BJ (cell line): ENCODE measurements around the gene FOXJ3. TPM values are rescaled to one million over a fixed set of nuclear protein-coding genes. Genes with fewer than 3 reads are reported as not detected.

Experiments
- CTCF ChIA-PET: fragments of 350-600 bp; formaldehyde crosslinking; extraction: SDS; loops from one replicate; lab custom pipeline; 2021; ENCODE audit warnings: antibody characterized with exemption, inconsistent platforms; lab: Yijun Ruan, JAX
- POLR2A ChIA-PET: fragments of 300-600 bp; sonication (Branson Sonifier 250); formaldehyde crosslinking; extraction: SDS; loops from one replicate; lab custom pipeline; 2021; ENCODE audit warnings: antibody characterized with exemption; lab: Charles Lee
- DNase-seq: peaks from one replicate; pipeline ENCODE4 v3.0.0-alpha.2; 2011; ENCODE audit warnings: low read depth
- H3K27me3 ChIP-seq: 2 replicates; pipeline ENCODE4 v1.6.0; 2011; ENCODE audit warnings: low read length; ENCODE audit not compliant: control insufficient read depth, insufficient read depth
- H3K36me3 ChIP-seq: 2 replicates; pipeline ENCODE4 v1.5.1; 2011; ENCODE audit warnings: low read length; ENCODE audit not compliant: control insufficient read depth, insufficient read depth
- H3K4me3 ChIP-seq: 2 replicates; pipeline ENCODE4 v1.5.1; 2011; ENCODE audit warnings: low read depth, mild to moderate bottlenecking, control low read depth, low read length
- CTCF ChIP-seq: IDR thresholded peaks from 2 replicates; pipeline ENCODE4 v1.5.1; 2011; ENCODE audit warnings: low read depth, mild to moderate bottlenecking, control low read depth, inconsistent platforms, low read length, moderate library complexity; ENCODE audit not compliant: insufficient read depth
- polyA plus RNA-seq: library from polyadenylated mRNA; depleted of rRNA; stranded (reverse); fragments of >200 nt; gene quantifications from 2 replicates; pipeline ENCODE4 v1.2.3, GENCODE V29; 2011

FOXJ3 gene
- polyA plus RNA-seq, 1 experiment, result 22.9 TPM

- H3K27me3 ChIP-seq, result no peaks in the 10 kb centered on the region
- no peak for TF ChIP-seq CTCF
- H3K36me3 ChIP-seq, result peaks cover 2% of the 10 kb centered on the region
- H3K4me3 ChIP-seq, result no peak overlapping the region
- CTCF ChIA-PET, result interaction anchor here (0.6 kb wide), 1 partner anchor 10 kb away, joined by 3 read pairs; no protein-coding TSS in a partner anchor
- no peak for DNase-seq
- POLR2A ChIA-PET, result no interaction called here
These were observed 151.7 kb downstream of the FOXJ3 start for GRCh38 chr1:42183210-42183956.

- no peak overlapping the region for H3K4me3 ChIP-seq
- peaks cover 2% of the 10 kb centered on the region for H3K36me3 ChIP-seq
- DNase-seq, result no peak
- POLR2A ChIA-PET, result no interaction called here
- CTCF ChIA-PET, result interaction anchor here (1.0 kb wide), 2 partner anchors 9 to 151 kb away, joined by 3 read pairs; no protein-coding TSS in a partner anchor
- no peaks in the 10 kb centered on the region for H3K27me3 ChIP-seq
- TF ChIP-seq CTCF, result no peak
These were observed 153.3 kb downstream of the FOXJ3 start for GRCh38 chr1:42181687-42182086.

- Histone ChIP-seq H3K27me3 (no peaks in the 10 kb centered on the region), H3K4me3 (no peak overlapping the region), H3K36me3 (peaks cover 1% of the 10 kb centered on the region)
- CTCF ChIA-PET, result no interaction called here
- POLR2A ChIA-PET, result no interaction called here
- no peak for DNase-seq
- TF ChIP-seq CTCF, result no peak
These were observed 155.1 kb downstream of the FOXJ3 start for GRCh38 chr1:42179900-42180329.

- H3K36me3 ChIP-seq, result no peaks in the 10 kb centered on the region; the same call in 1 of the 2 replicates
- no peak for TF ChIP-seq CTCF
- POLR2A ChIA-PET, result no interaction called here
- H3K27me3 ChIP-seq, result no peaks in the 10 kb centered on the region
- no peak for DNase-seq
- CTCF ChIA-PET, result interaction anchor here (1.1 kb wide), 1 partner anchor 9 kb away, joined by 4 read pairs; no protein-coding TSS in a partner anchor
- H3K4me3 ChIP-seq, result no peak overlapping the region
These were observed 155.8 kb downstream of the FOXJ3 start for GRCh38 chr1:42179275-42179674.

- POLR2A ChIA-PET, result no interaction called here
- Histone ChIP-seq H3K27me3 (no peaks in the 10 kb centered on the region), H3K4me3 (no peak overlapping the region), H3K36me3 (no peaks in the 10 kb centered on the region; the same call in 1 of the 2 replicates)
- CTCF ChIA-PET, result interaction anchor here (1.1 kb wide), 1 partner anchor 8 kb away, joined by 4 read pairs; no protein-coding TSS in a partner anchor
- DNase-seq, result no peak
- no peak for TF ChIP-seq CTCF
These were observed 156.8 kb downstream of the FOXJ3 start for GRCh38 chr1:42178249-42178648.
